DND-41 (cell line): ENCODE data around the gene ARMC9.

Experiments
- EZH2 ChIP-seq: IDR thresholded peaks from 3 replicates; pipeline ENCODE4 v1.6.1; 2012; ENCODE audit warnings: borderline replicate concordance, low read depth, mild to moderate bottlenecking, moderate library complexity, low read length, inconsistent platforms; ENCODE audit not compliant: severe bottlenecking
- TF ChIP-seq, protein P1 (sequence below): IDR thresholded peaks from 2 replicates; pipeline ENCODE4 v1.5.1; 2012; ENCODE audit warnings: borderline replicate concordance, low read length, moderate library complexity, mild to moderate bottlenecking; ENCODE audit not compliant: poor library complexity, severe bottlenecking; ENCODE audit errors: extremely low read depth

DNA sequence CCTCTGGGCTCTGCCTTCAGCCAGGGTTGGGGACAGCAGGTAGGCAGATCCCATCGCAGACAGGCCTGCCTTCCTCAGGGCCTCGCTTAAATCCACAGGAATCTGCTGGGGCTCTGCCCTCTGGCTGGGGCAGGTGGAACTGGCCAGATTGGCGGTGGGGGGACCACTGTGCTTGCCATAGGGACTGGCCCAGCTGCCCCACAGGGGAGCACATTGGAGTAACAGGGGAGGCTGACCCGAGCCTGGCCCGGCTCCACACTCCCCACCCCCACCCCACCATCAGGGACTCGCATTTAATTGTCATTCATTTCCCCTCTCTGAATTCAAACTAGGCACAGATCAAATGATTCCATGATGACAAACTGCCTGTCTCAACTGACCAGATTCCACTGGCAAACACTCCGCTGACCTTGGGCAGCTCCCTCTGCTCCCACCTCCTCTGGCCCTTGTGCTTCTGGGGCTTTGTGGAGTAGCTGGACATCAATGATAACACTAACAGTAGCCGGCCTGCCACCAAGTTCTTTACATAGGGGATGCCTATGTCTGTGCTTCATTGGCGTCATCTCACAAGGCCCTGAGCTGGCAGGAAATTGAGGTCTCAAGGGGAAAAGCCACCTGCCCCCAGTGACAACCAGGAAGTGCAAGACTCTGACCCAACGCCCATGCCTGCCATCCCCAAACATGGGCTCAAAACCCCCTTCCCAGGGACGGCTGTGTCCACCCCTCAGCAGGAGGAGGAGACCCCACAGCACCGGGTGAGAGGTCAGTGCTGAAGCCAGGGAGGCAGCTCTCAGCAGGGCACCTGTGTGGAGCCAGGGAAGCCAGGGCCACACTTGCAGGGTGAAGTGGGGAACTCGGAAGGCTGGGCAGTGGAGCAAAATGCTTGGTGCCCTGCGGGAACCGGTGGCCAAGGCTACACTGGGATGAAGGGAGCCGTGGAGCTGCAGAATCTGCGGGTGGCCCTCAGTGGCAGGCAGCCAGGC lies 195.0 kb downstream of the ARMC9 start:
- TF ChIP-seq, protein P1, sequence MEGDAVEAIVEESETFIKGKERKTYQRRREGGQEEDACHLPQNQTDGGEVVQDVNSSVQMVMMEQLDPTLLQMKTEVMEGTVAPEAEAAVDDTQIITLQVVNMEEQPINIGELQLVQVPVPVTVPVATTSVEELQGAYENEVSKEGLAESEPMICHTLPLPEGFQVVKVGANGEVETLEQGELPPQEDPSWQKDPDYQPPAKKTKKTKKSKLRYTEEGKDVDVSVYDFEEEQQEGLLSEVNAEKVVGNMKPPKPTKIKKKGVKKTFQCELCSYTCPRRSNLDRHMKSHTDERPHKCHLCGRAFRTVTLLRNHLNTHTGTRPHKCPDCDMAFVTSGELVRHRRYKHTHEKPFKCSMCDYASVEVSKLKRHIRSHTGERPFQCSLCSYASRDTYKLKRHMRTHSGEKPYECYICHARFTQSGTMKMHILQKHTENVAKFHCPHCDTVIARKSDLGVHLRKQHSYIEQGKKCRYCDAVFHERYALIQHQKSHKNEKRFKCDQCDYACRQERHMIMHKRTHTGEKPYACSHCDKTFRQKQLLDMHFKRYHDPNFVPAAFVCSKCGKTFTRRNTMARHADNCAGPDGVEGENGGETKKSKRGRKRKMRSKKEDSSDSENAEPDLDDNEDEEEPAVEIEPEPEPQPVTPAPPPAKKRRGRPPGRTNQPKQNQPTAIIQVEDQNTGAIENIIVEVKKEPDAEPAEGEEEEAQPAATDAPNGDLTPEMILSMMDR, result no peak
- TF ChIP-seq EZH2, result no peak
